K562 (cell line): Measurements from ENCODE around the gene NAA40. TPM values are rescaled to one million over a fixed set of nuclear protein-coding genes. Genes with fewer than 3 reads are reported as not detected.
A peak's percentile ranks its signal among the peaks of the same experiment; 100 is the strongest.

Experiments used
- ATAC-seq: fragments of 200-7000 bp; cut with Tn5 transposase; 3 replicates; pipeline ENCODE4 v1.9.1; 2020; ENCODE audit warnings: moderate library complexity
- BruUV-seq: library from RNA; stranded (reverse); fragments of 400-500 nt; replicated peaks from 2 replicates; lab custom pipeline; 2021; lab: Mats Ljungman, UMichigan
- CTCF ChIA-PET: fragments of 300-600 bp; formaldehyde crosslinking; extraction: SDS; loops from one replicate; lab custom pipeline; 2021; ENCODE audit warnings: low intra/inter-chr PET ratio; lab: Yijun Ruan, JAX
- POLR2A ChIA-PET: fragments of 300-600, 350-650 bp; sonication (Branson Sonifier 250); formaldehyde crosslinking; extraction: SDS; loops from one replicate; lab custom pipeline; 2021; ENCODE audit warnings: antibody characterized with exemption, inconsistent platforms; lab: Yijun Ruan, JAX
- DNase-seq, 4 experiments: peaks; one replicate each; pipeline versions ENCODE4 v3.0.0 to v3.0.0-alpha.2; 2011 to 2018; ENCODE audit warnings: low spot score in 3 of 4, mixed read lengths in 3 of 4; ENCODE audit errors: extremely low read depth in 1 of 4
- FAIRE-seq: peaks from 2 replicates; lab custom pipeline; 2011; peaks lifted over from hg19 to GRCh38; lab: Jason Lieb, UNC
- H2AFZ ChIP-seq: 2 replicates; pipeline ENCODE4 v1.6.0; 2011; ENCODE audit warnings: low read depth, low read length, control low read depth, inconsistent platforms
- H3K27ac ChIP-seq: fragments of 200-600 bp; 3 replicates; pipeline ENCODE4 v1.8.0; 2011; ENCODE audit warnings: low read depth, mild to moderate bottlenecking, control low read depth, inconsistent platforms, low read length, moderate library complexity, mixed read lengths; ENCODE audit errors: extremely low read depth
- H3K27me3 ChIP-seq, 2 experiments: fragments of 300-600 bp in 1 of 2; 2 replicates in 1 of 2; 3 replicates in 1 of 2; pipeline versions ENCODE4 v1.6.0 to v1.8.0; 2011; ENCODE audit warnings: inconsistent platforms in 2 of 2, low read length in 2 of 2, mild to moderate bottlenecking in 1 of 2, mixed read lengths in 1 of 2, moderate library complexity in 1 of 2; ENCODE audit not compliant: control insufficient read depth in 2 of 2, insufficient read depth in 2 of 2
- H3K36me3 ChIP-seq: fragments of 300-600 bp; 3 replicates; pipeline ENCODE4 v1.8.0; 2011; ENCODE audit warnings: mild to moderate bottlenecking, low read length, inconsistent platforms; ENCODE audit not compliant: control insufficient read depth, insufficient read depth
- H3K4me1 ChIP-seq, 2 experiments: fragments of 200-600 bp in 1 of 2; replicated peaks in 1 of 2; 2 replicates in 1 of 2; 3 replicates in 1 of 2; pipeline versions ENCODE4 v1.5.1 to v1.8.0; 2011; ENCODE audit warnings: inconsistent platforms in 2 of 2, low read length in 2 of 2, mild to moderate bottlenecking in 1 of 2, mixed read lengths in 1 of 2, moderate library complexity in 1 of 2; ENCODE audit not compliant: control insufficient read depth in 2 of 2, insufficient read depth in 2 of 2
- H3K4me2 ChIP-seq: 2 replicates; pipeline ENCODE4 v1.6.1; 2011; ENCODE audit warnings: low read length, control low read depth, inconsistent platforms, mixed read lengths; ENCODE audit not compliant: insufficient read depth
- H3K4me3 ChIP-seq: fragments of 200-600 bp; sonication (generic), shearing (Covaris generic); 2 replicates; pipeline ENCODE4 v1.5.1; 2016; ENCODE audit warnings: control low read depth, inconsistent platforms
- H3K79me2 ChIP-seq: fragments of 200-600 bp; 3 replicates; pipeline ENCODE4 v1.8.0; 2011; ENCODE audit warnings: low read length, inconsistent platforms; ENCODE audit not compliant: control insufficient read depth, insufficient read depth
- H3K9ac ChIP-seq, 2 experiments: 2 replicates each; pipeline versions ENCODE4 v1.6.0 to v1.6.1; 2011; ENCODE audit warnings: low read depth in 2 of 2, low read length in 2 of 2, control low read depth in 1 of 2, inconsistent platforms in 1 of 2, mild to moderate bottlenecking in 1 of 2, mixed read lengths in 1 of 2; ENCODE audit not compliant: insufficient read depth in 1 of 2
- H3K9me1 ChIP-seq: one replicate; pipeline ENCODE4 v1.6.0; 2011; ENCODE audit warnings: inconsistent platforms, mild to moderate bottlenecking, low read length, moderate library complexity; ENCODE audit not compliant: control insufficient read depth, insufficient read depth
- H3K9me3 ChIP-seq: replicated peaks from 2 replicates; pipeline ENCODE4 v1.5.1; 2011; ENCODE audit warnings: low read depth, low read length, inconsistent platforms; ENCODE audit not compliant: control insufficient read depth, insufficient read depth
- H4K20me1 ChIP-seq: replicated peaks from 2 replicates; pipeline ENCODE4 v1.6.1; 2011; ENCODE audit warnings: low read length, inconsistent platforms, mixed read lengths; ENCODE audit not compliant: control insufficient read depth, insufficient read depth
- BCOR ChIP-seq: fragments of 450-650 bp; IDR thresholded peaks from 2 replicates; pipeline ENCODE4 v1.6.1; 2016
- FOXM1 ChIP-seq, 2 experiments: fragments of 450-650 bp in 1 of 2; sonication (generic) in 1 of 2; formaldehyde crosslinking in 1 of 2; IDR thresholded peaks; 2 replicates each; pipeline versions ENCODE4 v1.6.1 to v1.9.0; 2017 to 2022; ENCODE audit warnings: low read depth in 2 of 2, mild to moderate bottlenecking in 2 of 2, missing genetic modification reagents in 1 of 2, moderate library complexity in 1 of 2
- POLR2G ChIP-seq: fragments of 200-400 bp; formaldehyde crosslinking; IDR thresholded peaks from 2 replicates; pipeline ENCODE4 v1.6.1; 2017; ENCODE audit warnings: low read depth, mild to moderate bottlenecking, antibody characterized with exemption, low read length, moderate library complexity
- RBFOX2 ChIP-seq: fragments of 200-400 bp; formaldehyde crosslinking; IDR thresholded peaks from 2 replicates; pipeline ENCODE4 v1.6.1; 2017; ENCODE audit warnings: low read depth, mild to moderate bottlenecking, low read length, moderate library complexity
- RBM15 ChIP-seq: fragments of 200-400 bp; formaldehyde crosslinking; IDR thresholded peaks from 2 replicates; pipeline ENCODE4 v1.6.1; 2018; ENCODE audit warnings: mild to moderate bottlenecking, low read length, moderate library complexity; ENCODE audit not compliant: insufficient read depth
- TEAD1 ChIP-seq, 2 experiments: fragments of 450-650 bp in 1 of 2; sonication (generic) in 1 of 2; formaldehyde crosslinking; IDR thresholded peaks; 2 replicates each; pipeline versions ENCODE4 v1.4.0 to v1.8.0; 2020 to 2022; ENCODE audit warnings: mild to moderate bottlenecking in 2 of 2, missing genetic modification reagents in 1 of 2
- TGIF2 ChIP-seq: sonication (generic); formaldehyde crosslinking; IDR thresholded peaks from 2 replicates; pipeline ENCODE4 v1.8.1; 2022; ENCODE audit warnings: mild to moderate bottlenecking, missing genetic modification reagents, moderate library complexity
- WHSC1 ChIP-seq: IDR thresholded peaks from one replicate; pipeline ENCODE4 v1.6.1; 2012; ENCODE audit warnings: low read length, control low read depth, inconsistent platforms
- ZNF395 ChIP-seq: fragments of 200-800 bp; sonication (Bioruptor generic); IDR thresholded peaks from 2 replicates; pipeline ENCODE4 v1.6.1; 2017; ENCODE audit warnings: missing genetic modification characterization, missing compliant biosample characterization
- WGBS: fragments of 100-300 bp; shearing (Covaris generic); methylation state at CpG from one replicate; pipeline ENCODE4 v1.1.6; 2016; ENCODE audit warnings: low coverage, mixed read lengths; ENCODE audit not compliant: insufficient coverage; ENCODE audit errors: missing lambda C conversion rate; 5-methylcytosine and 5-hydroxymethylcytosine counted together
- in situ Hi-C: fragments of 300-500 bp; cut with MboI; formaldehyde crosslinking; loops from 4 replicates; pipeline ENCODE4 v1.15.0; 2018; ENCODE audit warnings: inconsistent platforms, mixed read lengths
- intact Hi-C: fragments of 100-400 bp; cut with micrococcal nuclease; formaldehyde crosslinking; loops from 2 replicates; pipeline ENCODE4 v1.14.2; 2022
- polyA plus RNA-seq, 8 experiments: library from polyadenylated mRNA; depleted of rRNA in 4 of 8; stranded (reverse) in 5 of 8; unstranded in 3 of 8; fragments of >200 nt; fragmentation: Nextera tagmentation in 2 of 8; fragmentation: Illumina TruSeq in 1 of 8; extraction: Ambion mirVana in 2 of 8; extraction: Trizol in 1 of 8; gene quantifications; 2 replicates each; pipeline versions ENCODE4 v1.2.1 to v1.2.3, GENCODE V29; 2011 to 2014; ENCODE audit warnings: inconsistent platforms in 1 of 8, missing spikeins in 1 of 8
- total RNA-seq, 7 experiments: library from RNA; depleted of rRNA in 6 of 7; stranded (reverse); fragments of >200 nt in 6 of 7; fragmentation: Illumina TruSeq in 2 of 7; extraction: Trizol in 2 of 7; gene quantifications; 2 replicates each; pipeline versions ENCODE4 v1.2.1 to v1.2.3, GENCODE V29; 2011 to 2021; ENCODE audit warnings: low replicate concordance in 1 of 7
- TF ChIP-seq, protein P1 (sequence below): IDR thresholded peaks from 3 replicates; pipeline ENCODE4 v1.6.1; 2011; ENCODE audit warnings: borderline replicate concordance, mild to moderate bottlenecking, moderate library complexity; ENCODE audit not compliant: insufficient read length; ENCODE audit errors: extremely low read depth

Gene NAA40
- total and polyA plus RNA-seq, 9 of the 15 experiments (the other 6 are each of a cell fraction or from before 2014, with no cell fraction given): 6.2 to 39.0 (median 23.1) TPM

GRCh38 chr11:63979426-63979825 lies 40.6 kb downstream of the NAA40 start:
- Histone ChIP-seq H3K4me2 (no peak overlapping the region), H3K36me3 (peaks cover 29% of the 10 kb centered on the region), H3K4me1 (peaks cover 10 to 32% of the 10 kb centered on the region in 2 experiments; a peak in 4 of 5 replicates), H3K79me2 (peaks cover 45% of the 10 kb centered on the region), H3K4me3 (no peak overlapping the region), H3K9ac (0 out of 4 replicates have a peak overlapping the region, but pooled peaks of 1 of the 2 experiments have one; percentile 10), H2AFZ (no peak overlapping the region), H3K9me3 (no peaks in the 10 kb centered on the region), H4K20me1 (peaks cover 17% of the 10 kb centered on the region), H3K27me3 (no peaks in the 10 kb centered on the region), H3K27ac (no peak overlapping the region), H3K9me1 (no peaks in the 10 kb centered on the region)
- WGBS: 95% methylated on average over 5 of the region's 5 CpGs
- TF ChIP-seq POLR2G (peak; percentile 49; the same call in 1 of the 2 replicates), FOXM1 (IDR thresholded peaks at IDR 0.05; ENCODE audit: low read depth) (no peak), FOXM1 (CRISPR knock-in tag; IDR thresholded peaks at IDR 0.05; ENCODE audit: low read depth) (no peak), RBFOX2 (peak; percentile 50; the same call in 1 of the 2 replicates)
- ChIA-PET POLR2A (interaction anchor here (0.6 to 1.5 kb wide), 4 partner anchors 8 to 62 kb away, joined by 3 to 5 read pairs (median 4); no protein-coding TSS in a partner anchor), CTCF (no interaction called here)
- FAIRE-seq: no peak
- in situ Hi-C loops: no loop called here
- DNase-seq: no peak
- BruUV-seq: no TSS peak
- no peak for ATAC-seq
- intact Hi-C loops: no loop called here

DNA sequence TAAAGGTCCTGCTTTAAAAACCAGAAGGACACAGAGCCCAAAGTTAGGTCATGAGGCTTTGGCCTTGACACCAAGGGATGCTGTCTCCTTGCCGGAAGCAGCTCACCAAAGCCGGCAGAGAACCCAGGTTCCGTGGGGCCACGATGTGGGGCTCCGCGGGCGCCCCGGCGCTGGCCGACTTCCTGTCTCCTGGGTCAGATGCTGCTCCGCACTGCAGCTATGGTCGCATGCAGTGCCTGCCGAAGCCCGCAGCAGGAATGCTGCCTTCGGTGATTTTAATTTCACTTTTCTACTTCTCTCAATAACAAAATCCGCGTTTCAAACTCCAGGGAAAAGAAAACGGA lies 47.0 kb downstream of the NAA40 start:
- ChIA-PET CTCF (no interaction called here), POLR2A (interaction anchor here (1.1 to 1.3 kb wide), 3 partner anchors 9 to 12 kb away, joined by 5 to 6 read pairs (median 5); partner anchors contain the start of gene COX8A)
- no peaks in the 10 kb centered on the region for H3K27me3 ChIP-seq
- no TSS peak for BruUV-seq
- H3K9me1 ChIP-seq: no peaks in the 10 kb centered on the region
- peak overlapping the region; percentile 88 for H2AFZ ChIP-seq
- H3K9ac ChIP-seq: peak overlapping the region; percentile 88 to 95
- H3K4me3 ChIP-seq: peak overlapping the region; percentile 99
- DNase-seq (peak in 3 of 4 experiments; percentile 29 to 62 (median 52)), FAIRE-seq (no peak), ATAC-seq (peak; percentile 74)
- in situ Hi-C loops (no loop called here), intact Hi-C loops (no loop called here)
- H3K9me3 ChIP-seq: no peaks in the 10 kb centered on the region
- peaks cover 29% of the 10 kb centered on the region for H3K79me2 ChIP-seq
- peaks cover 13% of the 10 kb centered on the region; the same call in 1 of the 2 replicates for H4K20me1 ChIP-seq
- H3K27ac ChIP-seq: peak overlapping the region; percentile 87; the same call in 2 of the 3 replicates
- peaks cover 30% of the 10 kb centered on the region; the same call in 2 of the 3 replicates for H3K36me3 ChIP-seq
- peaks cover 11 to 41% of the 10 kb centered on the region in 2 experiments; a peak in 4 of 5 replicates for H3K4me1 ChIP-seq
- WGBS: 6% methylated on average over 18 of the region's 18 CpGs
- peak overlapping the region; percentile 88 for H3K4me2 ChIP-seq
- TF ChIP-seq ZNF395 (CRISPR knock-in tag) (0 out of 2 replicates have a peak, but pooled peaks have one; percentile 21), TGIF2 (CRISPR knock-in tag) (no peak), RBM15 (no peak), WHSC1 (no peak), TEAD1 (CRISPR knock-in tag; IDR thresholded peaks at IDR 0.05) (no peak), BCOR (no peak)
- TF ChIP-seq, protein P1, sequence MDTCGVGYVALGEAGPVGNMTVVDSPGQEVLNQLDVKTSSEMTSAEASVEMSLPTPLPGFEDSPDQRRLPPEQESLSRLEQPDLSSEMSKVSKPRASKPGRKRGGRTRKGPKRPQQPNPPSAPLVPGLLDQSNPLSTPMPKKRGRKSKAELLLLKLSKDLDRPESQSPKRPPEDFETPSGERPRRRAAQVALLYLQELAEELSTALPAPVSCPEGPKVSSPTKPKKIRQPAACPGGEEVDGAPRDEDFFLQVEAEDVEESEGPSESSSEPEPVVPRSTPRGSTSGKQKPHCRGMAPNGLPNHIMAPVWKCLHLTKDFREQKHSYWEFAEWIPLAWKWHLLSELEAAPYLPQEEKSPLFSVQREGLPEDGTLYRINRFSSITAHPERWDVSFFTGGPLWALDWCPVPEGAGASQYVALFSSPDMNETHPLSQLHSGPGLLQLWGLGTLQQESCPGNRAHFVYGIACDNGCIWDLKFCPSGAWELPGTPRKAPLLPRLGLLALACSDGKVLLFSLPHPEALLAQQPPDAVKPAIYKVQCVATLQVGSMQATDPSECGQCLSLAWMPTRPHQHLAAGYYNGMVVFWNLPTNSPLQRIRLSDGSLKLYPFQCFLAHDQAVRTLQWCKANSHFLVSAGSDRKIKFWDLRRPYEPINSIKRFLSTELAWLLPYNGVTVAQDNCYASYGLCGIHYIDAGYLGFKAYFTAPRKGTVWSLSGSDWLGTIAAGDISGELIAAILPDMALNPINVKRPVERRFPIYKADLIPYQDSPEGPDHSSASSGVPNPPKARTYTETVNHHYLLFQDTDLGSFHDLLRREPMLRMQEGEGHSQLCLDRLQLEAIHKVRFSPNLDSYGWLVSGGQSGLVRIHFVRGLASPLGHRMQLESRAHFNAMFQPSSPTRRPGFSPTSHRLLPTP: peak; percentile 19
